ENCODE results near the gene WWOX.

The WWOX gene

DNA sequence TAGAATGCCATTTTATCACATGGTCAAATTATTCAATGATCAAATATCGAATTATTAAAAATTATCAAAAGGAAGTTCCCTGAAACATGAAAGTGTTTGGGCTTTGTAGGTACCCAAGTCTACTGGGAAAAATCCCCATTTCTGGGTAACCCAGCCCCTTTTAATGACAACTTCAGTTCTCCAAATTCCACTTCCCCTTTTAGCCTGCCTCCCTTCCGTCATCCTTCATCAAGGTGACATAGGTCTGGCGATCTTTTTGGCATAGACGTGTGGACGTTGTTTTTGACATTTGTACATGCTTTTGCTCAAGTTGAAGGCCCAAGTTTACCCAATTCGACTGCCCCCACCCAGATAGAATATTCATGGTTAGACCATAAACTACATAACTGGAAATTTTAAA lies 840.1 kb downstream of the WWOX start:
- no peak for DNase-seq

DNA sequence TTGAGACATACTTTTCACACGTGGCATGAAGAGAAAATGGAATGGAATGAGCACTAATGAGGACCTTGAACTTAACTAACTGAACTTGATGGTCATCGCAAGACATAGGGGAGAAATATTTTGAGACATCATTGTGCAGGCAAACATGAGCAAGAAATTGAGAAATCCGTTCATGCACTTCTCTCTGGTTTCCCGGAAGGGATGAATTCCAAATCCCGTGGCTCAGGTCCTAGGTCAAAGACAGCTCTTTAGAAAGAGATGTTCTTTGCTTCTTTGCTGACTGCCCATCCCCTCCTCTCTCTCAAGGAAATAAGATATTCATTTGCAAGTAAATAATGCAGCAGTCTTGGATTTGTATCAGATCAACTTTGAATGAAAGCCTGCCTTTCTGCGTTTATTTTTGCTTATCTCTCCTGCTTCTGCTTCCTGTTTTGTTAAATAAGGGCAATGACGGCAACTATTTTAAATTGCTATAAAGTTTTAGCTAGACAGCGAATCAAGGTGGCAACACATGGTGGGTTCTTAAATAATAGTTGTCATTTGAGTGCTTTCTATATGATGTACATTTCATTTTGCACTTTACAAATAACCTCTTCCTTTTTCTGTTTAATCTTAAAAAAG lies 843.3 kb downstream of the WWOX start:
- DNase-seq, result no peak

DNA sequence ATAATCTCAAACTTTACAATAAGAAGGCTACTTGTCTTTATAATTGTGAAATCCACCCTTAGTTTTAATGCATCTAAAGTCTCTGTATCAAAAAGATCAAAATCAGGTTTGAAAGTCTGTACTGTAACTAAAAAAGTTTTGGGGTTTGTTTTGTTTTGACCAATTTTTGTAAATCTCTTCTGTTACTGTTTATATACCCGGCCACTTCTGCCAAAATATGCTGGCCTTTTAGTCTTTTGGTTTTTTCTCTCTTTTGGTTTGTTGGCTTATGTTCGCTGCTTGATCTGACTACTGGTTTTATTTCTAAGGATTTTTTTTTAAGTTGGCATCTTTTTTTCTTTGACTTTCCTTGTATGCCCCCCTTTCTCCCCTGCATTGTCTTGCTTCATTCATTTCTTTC lies 845.9 kb downstream of the WWOX start:
- no peak for DNase-seq

DNA sequence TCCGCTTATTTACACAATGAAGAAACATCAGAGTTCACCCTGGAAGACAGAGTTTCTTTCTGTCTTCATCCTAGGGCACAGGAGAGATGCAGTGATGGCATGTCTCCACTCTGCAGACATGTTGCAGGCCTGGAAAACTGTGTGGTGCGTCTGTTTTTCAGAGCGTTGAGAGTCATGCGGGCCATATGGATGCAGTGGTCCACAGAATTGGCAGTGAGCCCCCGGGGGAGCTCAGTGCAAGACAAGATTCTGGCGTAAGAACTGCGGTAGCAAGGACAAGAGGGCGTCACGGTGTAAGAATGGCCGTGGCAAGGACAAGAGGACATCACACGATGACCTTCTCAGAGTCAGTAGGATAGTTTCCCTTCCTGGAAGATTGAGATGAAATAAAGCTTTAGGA lies 847.1 kb downstream of the WWOX start:
- DNase-seq, result no peak

DNA sequence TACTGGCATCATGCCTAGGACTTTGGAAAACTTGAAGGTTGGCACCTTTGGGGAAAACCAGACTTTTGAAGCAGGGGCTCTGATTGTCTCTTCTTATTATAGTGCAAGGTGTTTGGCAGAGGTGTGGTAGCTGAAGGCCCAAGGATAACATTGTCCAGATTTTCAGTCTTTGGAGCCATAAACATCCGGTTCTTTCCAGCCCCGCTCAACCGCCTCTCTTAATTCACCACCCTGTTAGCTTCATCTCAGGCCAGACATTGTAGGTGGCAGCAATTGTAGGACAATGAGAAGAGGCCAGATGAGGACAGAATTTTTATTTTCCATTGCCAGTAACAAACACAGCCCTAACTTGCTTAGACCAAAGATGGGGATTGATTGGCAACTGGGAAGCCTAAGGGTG lies 851.3 kb downstream of the WWOX start:
- DNase-seq, result no peak

DNA sequence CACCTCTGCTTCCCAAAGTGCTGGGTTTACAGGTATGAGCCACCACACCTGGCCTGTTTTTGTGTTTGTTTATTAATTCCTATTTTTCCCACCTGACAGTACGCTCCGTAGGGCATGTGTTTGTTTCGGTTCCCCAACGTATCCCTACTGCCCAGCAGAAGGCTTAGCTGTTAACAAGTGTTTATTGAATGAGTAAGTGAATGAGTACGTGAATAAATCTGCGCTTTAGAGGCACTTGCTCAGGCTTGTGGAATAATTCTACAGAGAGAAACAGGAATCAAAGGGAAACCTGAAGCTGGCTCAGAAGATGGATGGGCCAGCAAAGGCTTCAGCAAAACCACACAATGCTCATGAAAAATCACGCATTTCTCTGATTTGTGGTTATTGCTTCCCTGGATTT lies 853.2 kb downstream of the WWOX start:
- DNase-seq, result no peak

DNA sequence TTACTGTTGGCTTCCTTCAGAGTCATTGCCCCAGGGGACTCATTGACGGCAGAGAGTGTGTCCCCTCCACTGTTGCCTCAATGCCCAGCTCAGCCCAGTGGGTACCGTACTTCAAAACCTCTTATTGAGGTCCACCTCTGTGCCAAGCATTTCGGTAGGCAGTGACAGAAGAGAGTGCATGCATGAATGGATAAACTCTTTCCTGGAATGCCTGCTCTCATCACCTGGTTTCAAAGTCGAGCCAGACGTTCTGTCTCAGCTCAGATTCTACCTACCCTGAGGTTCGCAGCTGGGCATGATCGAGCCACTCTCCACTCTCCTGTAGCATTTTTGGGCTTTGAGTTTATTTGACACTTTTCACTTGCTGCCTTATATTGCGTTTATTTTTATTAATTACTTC lies 854.1 kb downstream of the WWOX start:
- DNase-seq, result peak; percentile 2

DNA sequence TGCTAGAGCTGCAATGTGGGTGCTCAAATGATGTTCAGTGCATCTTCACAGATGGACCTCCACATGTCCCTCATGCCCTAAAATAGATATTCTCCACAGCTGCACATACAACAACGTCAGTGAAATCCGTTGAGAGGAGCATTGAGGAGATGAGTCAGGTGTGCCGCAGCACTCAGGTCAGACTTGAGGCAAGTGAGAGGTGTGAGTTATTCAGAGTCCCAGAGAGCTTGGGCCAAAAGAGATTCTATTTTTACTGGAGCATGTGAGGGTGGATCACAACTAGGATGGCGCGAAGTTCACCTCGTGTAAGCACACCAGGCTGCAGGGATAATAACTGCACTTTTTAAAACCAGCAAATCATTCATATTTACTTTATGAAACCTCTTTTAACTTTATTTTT lies 855.8 kb downstream of the WWOX start:
- no peak for DNase-seq

DNA sequence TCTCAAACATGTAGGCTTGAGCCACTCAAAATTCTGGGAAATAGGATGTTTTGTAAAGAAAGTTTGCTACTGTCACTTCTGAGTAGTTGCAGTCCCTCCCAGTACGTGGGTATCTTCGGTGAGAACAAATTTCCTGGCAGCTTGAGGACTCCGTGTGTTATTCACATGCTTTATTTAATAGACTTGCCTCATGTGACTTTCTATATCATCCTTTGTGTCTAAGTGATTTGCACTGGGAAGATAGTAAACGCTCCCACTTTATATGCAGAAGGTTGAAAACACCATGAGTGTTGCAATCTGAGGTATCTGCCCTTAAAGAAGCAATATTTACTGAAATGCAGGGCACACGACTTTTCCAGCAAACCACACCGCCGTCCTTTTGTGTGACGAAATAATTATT lies 857.4 kb downstream of the WWOX start:
- DNase-seq, result no peak

DNA sequence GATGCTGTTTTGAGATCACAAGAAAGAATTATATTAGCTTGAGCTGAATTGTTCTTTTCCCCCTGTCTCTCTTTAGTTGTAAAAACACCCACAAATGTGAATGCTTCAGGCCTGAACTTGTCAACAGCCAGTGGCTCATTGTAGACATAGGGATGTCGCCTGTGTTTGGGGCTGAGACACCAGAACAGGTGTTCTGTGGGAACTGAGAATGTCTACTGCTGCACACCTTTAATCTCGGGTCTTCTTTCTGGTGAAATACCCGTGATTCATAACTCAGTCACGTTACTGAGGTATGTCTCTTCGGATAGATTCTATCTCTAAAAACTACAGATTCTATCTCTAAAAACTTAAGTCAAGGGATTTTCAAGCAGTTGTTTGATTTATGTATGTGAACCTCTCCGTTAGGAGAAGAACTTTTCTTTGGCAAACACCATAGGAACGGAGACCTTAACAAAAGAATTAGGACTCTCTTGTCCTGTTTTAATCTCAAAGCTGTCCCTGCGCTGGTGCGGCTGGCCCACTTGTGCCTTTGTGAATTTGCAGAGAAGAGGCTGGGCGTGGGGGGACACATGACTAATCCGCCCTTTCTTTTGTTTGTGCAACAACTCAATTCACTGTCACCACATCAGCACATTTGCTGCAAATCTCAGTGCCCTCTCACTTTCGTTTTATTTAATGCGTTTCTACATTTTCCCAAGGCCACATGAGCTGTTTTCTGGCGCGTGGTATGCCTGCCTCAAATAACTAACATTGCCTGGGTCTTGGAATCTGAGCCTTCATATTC lies 858.1 kb downstream of the WWOX start:
- no peak for DNase-seq

DNA sequence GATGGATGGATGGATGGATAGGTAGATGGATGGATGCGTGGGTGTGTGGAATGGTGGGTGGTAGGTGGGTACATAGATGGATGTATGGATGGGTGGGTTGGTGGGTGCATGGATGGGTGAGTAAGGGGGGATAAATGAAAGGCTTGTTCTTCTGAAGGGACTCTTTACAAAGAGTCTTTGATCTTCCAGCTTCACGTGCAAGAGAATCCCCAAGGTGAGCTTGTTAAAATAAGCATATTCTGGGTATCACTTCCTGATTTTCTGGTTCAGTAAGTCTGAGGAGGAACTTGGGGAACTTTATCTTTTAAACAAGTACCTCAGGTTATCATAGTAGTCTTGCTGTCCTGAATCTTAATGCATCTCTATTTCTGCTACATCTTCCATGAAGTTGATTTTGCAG lies 862.0 kb downstream of the WWOX start:
- DNase-seq, result no peak

DNA sequence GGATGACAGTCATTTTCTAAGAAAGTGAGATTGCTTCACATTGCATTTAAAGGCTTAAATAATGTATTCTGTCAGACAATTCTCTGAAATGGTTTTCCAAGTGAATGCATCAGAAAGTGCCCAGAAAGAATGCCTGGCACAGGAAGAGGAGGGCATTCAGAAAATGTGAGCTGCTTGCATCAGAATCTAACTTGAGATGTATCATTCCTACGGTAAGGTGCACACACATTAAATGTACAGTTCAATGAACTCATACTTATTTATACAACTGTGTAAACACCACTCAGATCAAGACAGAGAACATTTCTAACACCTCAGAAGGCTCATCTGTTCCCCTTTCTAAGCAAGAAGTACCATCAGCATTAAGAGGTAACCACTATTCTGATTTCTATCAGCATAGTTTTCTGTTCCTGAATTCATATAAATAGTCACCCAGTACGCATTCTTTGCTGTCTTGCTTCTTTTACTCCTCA lies 863.0 kb downstream of the WWOX start:
- DNase-seq, result no peak

DNA sequence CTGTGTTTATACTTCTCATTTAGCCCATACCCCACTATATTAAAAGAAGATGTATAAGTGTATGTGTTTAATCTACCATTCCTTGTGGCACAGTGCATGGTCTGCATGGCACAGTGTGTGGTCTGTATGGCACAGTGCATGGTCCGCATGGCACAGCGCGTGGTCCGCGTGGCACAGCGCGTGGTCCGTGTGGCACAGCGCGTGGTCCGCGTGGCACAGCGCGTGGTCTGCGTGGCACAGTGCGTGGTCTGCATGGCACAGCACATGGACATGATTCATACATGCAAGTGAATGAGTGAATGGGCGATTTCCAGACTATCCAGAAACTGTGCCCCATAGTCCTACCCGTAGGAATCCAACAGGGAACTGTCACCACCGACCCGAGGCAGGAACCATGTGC lies 868.5 kb downstream of the WWOX start:
- DNase-seq, result no peak

DNA sequence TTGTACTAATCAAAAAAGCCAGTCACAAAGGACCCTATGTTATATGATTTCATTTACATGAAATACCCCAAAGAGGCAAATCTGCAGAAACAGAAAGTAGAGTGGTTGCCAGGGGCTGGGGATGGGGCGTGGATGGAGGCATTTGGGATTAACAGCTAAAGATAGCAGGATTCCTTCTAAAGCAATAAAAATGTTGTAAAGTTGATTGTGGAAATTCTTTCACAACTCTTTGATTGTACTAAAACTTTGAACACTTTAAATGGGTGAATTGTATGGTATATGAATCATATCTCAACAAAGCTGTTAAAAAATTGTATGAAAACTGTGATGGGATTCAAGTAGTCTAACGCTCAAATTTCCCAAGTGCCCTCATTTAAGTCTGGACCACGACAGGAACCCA lies 870.3 kb downstream of the WWOX start:
- DNase-seq, result no peak

DNA sequence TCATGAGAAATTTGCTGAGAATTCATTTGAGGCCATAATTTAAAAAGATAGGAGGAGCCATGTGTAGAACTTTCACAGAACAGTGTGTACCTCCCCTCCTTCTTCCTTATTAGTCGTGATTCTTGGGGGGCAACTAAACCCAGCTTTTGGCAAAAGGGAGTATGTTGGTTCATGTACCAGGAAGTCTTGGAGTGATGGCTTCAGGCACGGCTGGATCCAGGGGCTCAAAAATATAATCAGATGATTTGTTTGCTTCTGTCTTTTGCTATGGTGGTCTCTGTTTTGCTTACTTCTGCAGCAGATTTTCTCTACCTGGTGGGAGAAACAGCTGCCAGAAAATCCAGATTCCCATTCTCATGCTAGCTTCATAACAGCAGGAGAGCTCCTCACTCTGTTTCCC lies 871.2 kb downstream of the WWOX start:
- no peak for DNase-seq

DNA sequence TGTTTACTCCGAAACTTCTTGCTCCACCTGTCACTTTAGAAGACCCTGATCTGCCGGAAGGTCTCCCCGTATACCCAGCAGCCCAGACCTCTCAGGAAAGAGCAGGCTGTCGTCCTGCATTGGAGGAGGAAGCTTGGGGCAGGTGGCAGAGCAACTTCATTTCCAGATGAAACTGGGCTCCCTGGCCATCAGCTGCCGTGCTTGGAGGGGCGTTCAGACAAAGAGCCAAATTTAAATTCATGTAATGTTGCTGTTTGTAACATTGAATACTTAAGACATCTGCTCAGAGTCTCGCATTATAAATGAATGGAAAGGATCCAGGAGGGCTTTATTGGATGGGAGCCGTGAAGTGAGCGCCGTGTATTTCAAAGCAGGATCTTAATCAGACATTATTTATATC lies 872.6 kb downstream of the WWOX start:
- DNase-seq, result no peak

DNA sequence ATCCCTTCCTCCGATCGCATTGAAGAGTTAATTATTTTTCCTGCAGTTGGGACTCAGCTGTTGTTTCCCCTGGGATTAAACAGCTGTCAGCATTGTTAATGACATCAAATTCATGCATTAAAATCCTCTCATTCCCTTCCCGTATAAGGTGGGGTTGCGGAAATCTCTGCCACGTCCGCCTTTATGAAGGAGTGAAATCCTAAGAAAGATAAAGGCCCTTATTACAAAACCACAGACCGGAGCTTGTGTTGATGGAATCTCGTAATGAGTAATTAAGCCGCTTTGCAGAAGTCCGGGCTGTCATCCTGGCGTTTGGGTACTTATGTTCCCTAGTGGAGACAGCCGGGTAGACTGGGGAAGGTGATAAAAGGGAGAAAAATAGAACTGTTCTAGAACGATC lies 873.5 kb downstream of the WWOX start:
- no peak for DNase-seq

DNA sequence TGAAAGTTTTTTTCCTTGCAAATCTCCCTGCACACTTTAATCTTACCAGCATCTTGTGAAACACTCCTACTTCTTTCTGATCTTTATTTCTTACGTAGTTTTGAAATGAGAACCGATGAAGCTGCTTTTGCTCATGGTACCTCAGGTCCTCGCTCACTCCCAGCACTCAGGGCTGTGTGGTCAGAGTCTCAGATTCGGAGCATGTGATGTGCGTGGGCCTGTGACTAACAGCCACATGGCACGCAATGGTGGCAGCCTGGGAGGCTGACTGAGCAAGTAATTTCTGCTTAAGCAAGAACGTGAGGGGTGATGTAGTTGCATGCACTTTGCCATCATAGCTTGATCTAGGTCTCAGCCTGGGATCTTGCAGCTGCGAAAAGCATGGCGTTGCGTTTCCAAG lies 876.8 kb downstream of the WWOX start:
- DNase-seq, result no peak

DNA sequence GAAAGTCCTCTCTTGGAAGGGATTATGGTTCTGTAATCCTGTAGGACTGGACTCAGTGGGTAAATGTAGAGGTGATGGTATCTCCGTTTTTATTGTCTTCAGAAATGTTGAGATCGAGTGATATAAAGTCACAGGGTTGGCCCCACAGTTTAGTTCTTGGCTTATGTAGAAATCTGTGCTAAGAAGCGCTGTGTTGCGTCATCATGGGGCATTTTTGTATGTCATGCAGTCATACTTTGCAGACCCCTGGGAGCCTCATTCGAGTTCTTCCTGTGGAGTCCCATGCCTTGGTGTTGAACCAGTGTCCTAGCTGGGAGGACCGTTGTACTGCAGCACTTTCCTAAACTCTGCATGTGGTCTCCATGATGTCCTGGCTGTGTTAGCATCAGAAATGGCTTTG lies 881.4 kb downstream of the WWOX start:
- DNase-seq, result no peak

DNA sequence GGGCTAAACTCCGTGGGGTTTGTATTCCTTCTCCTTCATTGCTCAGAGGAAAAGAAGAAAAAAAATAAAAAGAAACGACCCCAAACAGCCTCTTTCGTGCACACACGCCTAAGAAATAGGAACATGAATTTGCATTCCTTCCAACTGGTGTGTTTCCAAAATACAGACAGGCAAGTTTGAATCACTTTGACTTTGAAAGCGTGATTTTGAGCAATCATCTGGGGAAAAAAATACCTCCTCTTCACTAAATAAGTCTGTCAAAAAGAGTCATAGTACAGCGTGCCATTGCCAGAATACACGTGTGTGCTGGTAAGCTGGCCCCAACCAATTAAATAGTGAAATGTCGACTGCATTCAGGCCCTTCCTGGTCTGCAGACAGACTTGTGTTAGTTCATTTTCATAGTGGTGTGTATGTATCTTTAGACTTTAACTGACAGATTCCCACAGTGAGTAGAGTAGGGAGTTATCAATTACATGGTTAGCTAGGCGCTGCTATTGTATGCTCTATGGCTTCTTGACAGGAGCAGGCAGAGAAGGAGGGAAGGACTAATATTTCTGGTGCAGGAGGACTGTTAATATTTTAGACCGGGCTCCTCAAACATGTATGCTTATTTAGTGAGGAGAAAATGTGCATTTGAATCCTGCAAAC lies 882.8 kb downstream of the WWOX start:
- DNase-seq, result no peak

DNA sequence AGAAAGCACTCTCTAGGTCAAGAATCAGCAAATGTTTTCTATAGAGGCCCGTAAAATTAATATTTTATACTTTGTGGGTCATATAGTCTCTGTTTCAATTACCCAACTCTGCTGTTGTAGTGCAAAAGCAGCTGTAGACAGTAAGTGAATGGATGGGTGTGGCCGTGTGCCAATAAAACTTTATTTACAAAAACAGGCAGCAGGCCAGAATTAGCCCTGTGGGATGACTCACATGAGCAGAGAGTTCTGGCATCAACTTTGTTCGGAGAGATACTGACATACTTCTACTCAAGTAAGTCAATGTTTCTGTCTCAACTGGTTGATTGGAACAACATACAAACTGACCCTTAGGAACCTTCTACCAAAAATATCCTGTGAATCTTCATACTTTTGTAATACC lies 884.9 kb downstream of the WWOX start:
- DNase-seq, result no peak

DNA sequence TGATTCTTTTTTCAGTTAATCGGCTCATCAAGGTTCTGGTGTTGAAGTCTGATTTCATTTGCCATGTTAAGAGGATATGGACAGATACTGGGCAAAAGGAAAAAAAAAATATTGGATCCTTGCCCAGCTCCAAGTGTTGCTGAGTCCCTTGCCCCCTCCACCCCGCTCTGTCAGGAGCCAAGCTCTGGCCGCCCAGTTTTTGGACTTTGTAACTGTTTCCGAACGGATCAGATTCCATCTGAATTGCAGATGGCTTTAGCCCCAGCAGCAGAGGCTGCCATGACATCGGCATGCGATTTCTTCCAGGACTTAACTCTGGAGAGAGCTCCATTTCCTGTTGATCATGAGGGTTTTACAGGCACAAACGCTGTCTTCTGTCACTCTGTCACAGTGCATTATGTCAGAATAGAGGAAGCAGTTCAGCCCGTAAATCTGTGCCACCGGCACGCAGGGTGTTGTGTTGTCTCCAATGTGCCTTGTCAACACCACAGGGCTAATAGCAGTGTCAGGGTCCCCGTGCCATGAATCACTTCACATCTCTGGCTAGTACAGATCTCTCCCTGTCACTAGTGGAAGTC lies 885.5 kb downstream of the WWOX start:
- no peak for DNase-seq

DNA sequence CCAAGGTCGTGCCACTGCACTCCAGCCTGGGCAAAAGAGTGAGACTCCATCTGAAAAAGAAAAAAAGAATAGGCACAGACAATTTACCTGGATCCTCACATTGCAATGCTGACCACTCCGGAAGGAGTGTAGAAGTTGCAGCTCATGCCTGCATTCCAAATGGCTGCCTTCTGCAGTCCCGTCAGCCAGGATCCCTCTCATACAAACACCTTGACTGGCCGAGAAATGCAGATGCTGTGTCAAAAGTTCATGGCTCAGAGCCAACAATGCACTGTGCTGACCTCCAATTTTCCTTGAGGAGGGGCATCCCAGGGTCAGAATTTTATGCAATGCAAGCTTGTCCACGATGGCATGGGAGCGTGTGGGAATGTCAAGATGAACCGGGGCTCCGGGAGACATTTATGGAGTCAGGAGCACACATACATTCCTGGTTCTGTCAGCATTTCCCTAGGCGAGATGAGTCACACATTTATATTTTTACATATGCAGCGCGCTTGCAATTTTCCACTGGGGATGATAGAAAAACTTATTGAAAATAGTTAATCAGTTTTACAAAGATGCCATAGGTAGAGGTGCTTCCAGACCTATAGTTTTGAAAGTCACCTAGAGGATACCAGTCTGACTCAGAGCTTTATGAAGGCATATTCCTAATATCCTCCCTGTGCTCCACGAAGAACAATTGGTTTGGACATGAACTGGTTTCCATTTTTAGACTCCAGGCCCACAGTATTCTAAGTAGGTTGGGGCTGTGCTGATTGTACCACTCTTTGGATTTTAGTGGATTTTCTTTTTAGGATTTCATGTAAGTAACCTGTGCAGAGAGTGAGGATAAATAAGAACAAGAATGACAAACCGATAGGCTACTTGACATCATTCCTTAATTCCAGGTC lies 886.5 kb downstream of the WWOX start:
- no peak for DNase-seq
